Activated effector memory CD4-positive, alpha-beta T cell treated with Interleukin-2 at 50 U/mL for 16 hours (primary cell): ENCODE measurements around the gene NBEAL2.

Experiments used
- DNase-seq: peaks from one replicate; pipeline ENCODE4 v3.0.0-alpha.2; 2020

NBEAL2 gene

DNA sequence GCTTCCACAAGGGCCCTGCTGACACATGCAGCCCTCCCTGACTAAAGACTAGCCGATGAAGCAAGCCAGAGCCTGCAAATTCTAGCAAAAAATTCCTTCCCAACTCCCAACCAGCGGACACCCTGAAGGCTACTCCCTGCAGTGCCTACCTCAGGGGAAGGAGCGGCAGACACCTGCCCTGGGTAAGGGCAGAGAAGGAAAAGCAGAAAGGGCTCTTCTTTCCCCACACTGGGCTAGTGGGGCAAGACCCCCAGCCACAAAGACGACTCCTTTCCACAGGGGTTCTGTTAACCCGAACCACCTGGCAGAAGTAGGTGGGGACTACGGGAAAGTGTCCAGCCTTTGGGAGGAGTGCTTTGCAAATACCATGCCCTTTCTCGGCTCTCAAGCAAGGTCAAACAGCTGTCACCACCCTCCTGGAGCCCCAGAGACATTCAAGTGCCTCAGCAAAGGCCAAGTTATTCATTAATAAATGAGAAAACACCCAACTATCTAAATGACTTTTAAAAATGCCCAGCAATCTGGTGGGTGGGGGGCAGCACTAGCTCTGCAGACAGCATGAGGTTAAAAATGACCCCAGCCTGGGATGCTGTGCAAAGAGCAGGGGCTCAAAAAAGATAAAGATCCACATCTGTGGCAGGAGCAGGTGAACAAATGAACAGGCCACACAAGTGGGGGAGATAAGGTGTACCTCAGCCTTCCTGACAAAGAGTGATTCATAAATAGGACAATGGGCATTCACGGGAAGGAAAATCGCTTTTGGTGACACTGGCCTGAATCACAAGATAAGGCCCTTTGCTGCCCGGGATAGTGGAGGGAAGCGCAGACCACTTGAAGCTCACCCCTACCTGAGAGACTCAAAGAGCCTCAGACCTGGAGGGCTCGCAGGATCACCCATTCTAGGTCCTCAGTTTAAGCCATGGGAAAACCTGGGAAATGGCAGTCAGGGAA, 36.0 kb upstream of the NBEAL2 start:
- no peak for DNase-seq

DNA sequence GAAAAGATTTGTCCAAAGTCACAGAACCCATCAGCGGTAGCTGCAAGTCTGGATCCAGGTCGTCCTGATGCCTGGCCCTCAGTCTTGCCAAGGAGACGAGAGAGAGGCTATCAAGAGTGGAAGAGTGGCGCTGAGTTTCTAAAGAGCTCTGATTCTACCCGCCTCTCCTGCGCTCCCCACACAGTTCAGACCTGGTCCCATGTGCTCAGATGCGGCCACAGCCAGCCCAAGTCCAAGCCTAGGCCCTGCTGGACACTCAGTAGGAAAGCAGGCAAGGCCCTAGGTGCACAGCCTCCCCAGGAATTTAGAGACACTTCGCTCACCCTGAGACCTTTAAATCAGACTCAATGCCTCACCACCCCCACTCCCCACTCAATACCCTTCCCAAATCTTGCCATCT, 35.3 kb upstream of the NBEAL2 start:
- no peak for DNase-seq

DNA sequence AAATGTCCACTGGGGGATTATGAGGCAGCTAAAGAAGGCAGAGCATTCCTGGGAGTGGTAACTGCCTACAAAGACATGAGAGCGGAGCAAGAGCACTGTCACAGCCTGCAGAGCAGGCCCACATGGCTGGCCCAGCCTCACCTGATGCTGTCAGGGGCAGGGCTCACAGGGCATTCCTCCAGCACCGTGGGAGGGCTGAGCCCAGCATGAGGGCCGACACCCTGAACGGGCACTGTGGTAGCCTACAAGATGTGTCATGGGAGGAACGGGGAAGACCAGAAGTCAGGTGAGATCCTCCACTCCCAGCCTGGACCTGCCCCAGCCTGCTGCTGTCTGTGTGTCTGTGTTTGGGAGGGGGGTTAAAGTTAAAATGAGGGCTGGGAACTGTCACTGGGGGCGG, 33.0 kb upstream of the NBEAL2 start:
- DNase-seq, result no peak

DNA sequence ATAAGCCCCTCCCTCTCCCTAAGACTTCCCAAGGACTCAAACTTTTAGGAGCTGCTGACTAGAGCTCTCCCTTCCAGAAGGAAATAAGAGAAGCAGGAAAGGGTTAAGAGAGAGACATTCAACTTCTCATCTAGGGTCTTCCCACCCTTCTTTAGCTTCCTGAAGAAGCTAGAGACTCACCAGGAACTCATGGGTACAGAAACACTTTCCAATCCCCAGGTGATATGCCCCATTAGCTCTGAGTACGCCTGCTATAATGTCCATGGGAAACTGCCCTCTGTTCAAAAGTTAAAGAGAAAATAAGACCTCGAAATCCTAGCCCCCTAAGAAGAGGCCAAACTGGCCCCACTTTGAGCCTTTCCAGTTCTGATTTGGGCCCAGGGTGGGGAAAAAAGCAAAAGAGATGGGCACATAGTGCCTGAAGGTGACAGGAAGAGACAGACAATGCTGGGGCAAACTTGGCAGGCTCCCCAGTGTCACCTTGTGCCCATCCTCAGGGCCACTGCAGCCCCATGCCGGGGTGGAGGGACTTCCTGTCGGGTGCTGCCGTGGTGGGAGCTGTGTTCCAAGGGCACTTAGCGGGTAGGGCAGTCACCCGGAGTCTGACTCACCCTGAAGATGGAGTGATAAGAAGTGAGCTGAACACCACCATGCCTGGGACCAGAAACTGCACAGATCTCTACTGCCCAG, 32.5 kb upstream of the NBEAL2 start:
- DNase-seq, result peak; percentile 80

DNA sequence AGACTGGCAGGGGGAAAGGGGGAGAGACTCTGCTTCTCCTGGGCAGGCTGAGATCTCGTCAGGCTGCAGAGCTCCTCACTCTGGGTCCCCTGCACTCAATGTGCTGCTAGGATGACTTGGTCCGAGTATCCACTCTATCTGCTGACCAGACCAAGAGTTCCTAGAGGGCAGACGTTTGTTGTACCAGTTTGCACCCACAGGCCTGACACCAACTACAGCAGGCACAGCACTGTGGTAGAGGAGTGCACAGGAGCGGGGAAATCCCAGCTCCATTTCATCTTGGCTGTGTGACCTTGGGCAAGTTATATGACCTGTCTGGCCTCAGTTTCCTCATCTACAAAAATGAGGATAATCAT, 31.9 kb upstream of the NBEAL2 start:
- DNase-seq, result no peak

DNA sequence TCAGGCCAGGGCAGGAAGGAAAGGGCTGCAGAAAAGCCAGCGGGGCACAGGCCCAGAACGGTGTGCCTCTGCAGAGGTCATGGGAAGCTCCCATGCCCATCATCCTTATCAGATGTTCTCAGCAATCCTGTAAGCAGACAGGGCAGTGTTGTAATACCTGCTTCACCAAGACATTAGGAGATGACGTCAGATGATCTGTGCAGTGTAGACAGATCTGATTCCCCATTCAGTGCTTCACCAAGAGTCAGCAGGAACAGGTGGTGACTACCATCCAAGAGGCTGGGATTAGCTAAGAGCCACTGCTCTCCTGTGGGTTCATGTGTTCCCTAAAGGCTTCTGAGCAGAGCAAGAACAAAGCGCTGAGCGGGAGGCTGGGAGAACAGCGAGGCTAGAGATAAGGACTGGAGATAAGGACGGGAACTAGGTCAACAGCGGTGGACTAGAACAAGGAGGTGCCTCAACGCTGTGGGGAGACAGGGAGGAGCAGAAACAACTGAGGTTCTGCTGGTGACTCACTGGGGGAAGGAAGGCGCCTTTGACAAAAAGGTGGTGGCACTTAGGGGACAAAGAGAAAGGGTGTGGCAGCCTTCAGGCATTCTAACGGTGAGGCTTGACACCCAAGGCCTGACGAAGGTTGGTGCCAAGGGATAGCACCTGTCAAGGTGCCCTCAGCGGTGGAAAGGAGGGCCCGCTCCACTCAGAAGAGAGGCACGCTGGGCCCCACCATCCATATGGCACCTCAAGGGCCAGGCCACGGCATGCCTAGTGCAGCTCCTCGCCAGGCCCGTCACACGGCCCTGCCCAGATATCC, 31.3 kb upstream of the NBEAL2 start:
- peak; percentile 75 for DNase-seq

DNA sequence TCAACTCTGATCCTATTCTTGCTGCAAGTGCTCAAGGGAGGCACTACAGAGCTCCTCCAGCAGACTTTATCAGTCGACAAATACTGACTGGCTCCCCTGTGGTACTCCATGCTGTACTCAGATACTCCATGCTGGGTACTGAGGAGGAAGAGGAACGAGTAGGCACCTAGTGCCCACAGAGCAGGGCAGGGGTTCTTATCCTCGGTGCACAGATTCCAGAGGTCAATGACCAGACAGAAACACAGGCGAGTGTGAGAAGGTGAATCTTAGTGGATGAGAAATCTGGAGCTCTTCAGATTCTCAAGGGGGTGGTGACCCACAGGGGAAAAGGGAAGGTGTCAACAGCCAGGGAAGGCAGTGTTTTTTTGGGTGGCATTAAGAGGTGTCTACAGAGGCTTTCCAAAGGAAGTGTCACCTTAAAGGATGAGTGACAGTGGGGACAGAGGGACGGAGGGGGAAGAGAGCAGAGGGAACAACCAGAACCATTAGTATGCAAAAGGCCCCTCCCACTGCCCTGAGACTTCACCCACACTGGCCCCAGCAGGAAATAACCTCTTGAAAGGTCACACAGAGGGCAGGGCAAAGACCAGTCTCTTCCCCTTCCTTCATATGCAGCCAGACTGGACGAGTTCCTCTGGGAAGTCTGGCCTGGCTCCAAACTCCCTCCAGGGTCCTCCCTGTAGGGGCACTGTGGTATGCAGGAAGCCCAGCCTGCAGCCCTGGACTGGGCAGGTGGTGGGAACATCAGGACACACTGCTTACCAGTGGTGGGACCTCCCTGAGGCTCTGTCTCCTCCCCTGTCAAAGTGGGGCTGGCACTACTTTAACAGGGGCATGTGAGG, 30.4 kb upstream of the NBEAL2 start:
- no peak for DNase-seq

DNA sequence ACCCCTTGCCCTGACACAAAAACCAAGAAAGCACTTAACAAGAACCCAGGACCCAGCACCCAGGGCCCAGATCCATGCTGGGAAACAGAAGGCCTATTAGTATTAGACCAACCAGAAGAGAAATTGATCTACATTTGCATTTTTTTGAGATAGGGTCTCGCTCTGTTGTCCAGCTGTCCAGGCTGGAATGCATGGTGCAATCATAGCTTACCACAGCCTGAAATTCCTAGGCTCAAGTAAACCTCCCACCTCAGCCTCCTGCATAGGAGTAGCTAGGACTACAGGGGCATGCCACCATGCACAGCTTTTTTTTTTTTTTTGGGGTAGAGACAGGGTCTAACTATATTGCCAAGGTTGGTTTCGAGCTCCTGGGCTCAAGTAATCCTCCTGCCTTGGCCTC, 29.3 kb upstream of the NBEAL2 start:
- DNase-seq, result no peak

DNA sequence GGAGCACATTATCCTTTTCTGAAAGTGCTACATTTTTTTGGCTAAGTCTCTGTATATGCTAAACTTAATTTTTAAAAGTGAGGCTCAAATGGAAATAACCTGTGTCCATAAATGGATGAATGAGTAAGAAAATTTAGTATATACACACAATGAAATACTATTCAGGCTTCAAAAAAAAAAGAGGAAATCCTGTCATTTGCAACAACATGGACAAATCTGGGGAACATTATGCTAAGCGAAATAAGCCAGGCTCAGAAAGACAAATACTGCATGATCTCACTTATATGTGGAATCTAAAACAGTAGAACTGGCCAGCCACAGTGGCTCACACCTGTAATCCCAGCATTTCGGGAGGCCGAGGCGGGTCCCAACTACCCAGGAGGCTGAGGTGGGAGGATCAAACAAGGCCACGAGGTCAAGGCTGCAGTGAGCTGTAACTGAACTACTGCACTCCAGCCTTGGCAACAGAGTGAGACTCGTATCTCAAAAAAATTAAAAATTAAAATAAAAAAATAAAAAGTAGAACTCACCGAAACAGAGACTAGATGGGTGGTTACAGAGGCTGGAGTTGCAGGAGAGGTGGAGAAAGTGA, 28.7 kb upstream of the NBEAL2 start:
- DNase-seq, result no peak

DNA sequence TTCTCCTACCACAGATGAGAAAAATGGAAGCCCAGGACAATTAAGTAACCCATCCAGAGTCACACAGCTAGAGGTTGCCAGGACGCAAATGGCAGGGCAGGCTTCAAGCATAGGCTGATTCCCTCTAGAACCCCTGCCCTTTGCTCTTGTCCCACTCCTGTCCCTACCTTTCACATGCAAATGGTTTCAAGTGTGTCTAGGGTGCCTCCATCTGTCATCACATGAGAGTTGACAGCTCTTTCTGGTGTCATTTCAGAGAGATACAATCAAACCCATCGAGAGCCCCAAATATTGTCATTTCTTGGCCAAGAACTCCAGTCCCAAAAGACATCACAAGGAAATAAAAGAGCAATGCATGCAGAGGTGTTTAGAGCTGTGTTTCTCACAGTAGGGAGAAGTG, 26.7 kb upstream of the NBEAL2 start:
- no peak for DNase-seq

DNA sequence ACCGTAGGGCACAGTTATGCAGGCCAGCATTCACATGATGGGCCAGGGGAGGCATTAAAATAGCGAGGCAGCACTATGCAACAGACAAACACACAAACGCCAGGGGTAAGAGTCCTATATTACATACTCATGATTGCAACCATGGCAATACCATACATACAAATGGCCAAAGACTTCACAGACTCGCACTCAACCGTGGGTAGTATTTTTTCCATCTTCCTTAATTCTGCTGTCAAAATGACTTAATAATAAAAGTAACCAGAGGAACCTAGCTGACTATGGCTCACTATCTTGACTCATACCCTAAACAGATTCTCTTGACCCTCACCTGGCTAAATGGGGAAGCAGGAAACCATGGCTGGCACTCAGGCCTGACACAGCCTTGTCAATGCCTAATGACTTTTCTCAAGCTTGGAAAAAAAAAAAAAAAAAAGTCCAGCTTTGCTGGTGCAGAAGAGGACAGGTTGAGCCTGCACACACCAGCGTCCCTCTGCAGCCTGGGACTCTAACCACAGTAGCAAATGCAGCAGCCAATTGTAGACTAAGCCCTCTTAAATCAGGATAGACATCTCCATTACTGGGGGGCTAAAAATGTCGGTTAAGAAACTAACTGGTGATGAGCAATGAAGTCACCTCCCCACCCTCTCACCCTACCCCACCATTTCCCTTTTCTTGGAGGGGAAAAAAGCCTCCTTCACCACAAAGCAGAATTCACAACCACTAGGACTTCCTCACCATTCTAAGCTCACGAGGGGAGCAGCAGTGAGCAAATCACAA, 26.0 kb upstream of the NBEAL2 start:
- no peak for DNase-seq

DNA sequence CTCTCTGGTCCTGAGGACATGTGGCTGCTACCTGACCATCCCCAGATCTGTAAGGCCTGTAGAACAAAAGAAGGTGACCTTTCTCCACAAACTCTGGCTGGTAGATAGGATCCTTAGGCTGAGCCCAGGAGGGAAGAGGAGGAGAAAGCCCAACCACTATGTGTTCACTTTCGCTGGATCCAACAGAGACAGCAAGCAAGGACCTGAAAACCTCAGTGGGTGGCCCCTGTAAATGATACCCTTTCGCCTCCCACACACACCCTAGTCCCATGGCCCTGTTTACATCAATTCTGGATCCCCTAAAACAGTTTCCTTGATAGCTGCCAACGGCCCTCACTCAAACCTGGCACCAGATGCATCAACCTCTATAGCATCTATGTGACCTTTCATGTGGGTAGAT, 25.3 kb upstream of the NBEAL2 start:
- DNase-seq, result no peak

DNA sequence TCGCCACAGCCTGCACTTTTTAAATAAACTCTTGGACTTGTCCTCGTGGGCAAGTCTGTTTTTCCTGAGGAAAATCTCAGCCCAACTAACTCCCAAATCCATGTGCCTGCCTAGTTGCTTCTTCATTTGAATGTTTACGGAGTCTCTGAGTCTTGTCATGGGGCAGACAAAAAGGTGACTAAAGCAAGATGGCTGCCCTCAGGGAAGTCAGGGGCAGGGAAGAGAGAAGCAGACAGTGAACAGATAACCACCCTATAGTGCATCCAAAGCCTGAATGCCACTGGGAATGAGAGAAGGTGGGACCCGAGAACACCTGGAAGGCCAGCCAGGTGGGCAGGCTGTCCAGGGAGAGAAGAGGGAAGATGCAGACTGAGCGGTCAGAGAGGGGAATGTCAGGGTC, 24.3 kb upstream of the NBEAL2 start:
- no peak for DNase-seq

DNA sequence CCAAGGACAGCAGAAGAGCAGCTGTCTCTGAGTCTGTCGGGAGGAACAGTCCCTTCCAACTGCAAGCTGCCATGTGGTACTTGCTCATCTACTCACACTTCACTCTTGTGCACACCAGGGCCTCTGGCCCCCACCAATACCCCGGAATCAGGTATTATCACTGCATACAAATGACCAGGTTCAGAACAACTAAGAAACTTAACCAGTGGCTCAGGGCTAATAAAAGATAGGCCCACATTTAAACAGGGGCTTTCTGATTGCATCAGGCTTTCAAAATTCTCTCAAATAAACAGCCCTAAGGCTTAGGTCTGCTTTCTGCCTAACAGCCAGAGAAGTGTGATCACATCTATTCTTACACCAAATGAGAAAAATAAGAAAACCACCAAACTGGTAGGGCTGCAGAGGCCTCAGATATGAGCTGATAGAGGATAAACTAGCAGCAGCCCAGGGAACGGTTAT, 23.6 kb upstream of the NBEAL2 start:
- no peak for DNase-seq

DNA sequence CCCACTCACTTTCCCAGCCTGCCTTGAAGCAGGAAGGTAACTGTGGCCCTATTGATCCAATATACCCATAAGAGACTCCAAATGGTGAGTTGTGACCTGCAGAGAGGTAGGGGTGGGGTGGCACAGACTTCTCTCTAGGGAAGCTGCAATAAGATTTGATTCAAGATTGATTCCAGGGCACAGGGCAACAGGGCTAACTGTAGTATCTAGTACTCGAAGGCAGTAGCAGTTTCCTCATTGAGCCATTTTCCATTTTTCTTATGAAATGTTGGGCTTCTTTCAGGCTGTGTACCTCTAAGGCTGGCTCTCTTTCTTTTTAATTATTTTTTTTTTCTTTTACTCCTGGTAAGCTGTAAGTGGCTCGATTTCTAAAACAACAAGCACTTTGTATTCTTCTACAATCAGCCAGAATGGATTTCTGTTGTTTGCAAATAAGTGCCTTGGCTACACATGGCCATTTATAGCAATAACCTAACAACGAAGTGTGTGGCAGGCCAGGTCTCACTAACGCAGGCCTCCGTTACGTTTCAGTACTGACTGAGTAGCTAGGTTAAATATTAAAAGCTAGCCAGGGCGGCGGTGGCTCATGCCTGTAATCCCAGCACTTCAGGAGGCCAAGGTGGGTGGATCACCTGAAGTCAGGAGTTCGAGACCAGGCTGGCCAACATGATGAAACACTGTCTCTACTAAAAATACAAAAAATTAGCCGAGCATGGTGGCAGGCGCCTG, 22.2 kb upstream of the NBEAL2 start:
- DNase-seq, result no peak

DNA sequence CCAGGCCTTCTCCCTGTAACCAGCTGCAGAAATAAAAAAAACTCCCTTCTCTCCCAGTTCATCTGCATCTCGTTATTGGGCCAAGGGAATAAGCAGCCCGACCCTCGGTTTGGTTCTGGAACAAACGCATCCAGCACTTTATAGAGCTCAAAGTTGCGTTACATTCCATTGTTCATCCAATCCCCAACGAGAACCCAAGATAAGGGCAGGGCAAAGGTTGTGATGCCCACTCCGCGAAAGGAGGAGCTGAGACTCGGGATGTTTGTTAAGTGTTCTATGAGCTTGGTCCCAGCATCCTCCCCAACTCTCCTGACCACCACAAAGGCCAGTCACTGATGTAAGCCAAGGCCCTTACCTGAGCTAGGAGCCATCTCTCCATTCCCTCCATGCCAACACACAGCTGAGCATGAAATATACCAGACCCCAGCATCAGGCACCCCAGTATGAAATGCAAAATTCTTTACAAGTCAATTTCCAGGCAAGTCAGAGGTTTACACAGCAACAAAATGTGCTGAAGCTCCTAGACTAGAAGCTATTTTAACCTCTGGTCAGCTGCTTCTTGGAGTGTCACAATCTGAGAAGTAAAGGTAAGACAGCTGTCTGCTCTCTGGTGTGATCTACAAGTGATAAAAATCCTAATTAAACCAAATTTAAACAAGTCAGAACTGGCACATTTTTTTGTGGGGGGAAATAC, 20.9 kb upstream of the NBEAL2 start:
- DNase-seq, result no peak

DNA sequence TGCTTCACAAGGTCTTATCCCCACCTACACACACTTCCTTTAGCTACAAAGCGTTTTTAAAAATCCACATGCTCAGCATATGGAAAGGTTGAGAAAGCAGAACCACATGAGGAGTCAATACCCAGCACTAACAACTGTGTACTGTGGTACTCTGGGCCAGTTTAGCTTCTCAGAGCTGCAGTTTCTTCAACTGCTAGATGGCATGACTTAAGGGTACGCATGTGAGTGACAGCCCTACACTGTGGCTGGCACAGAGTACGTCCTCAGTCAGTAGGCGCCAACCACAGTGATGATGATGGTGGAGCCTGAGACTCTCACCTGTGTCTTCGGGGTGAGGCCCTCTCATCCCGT, 20.3 kb upstream of the NBEAL2 start:
- no peak for DNase-seq

DNA sequence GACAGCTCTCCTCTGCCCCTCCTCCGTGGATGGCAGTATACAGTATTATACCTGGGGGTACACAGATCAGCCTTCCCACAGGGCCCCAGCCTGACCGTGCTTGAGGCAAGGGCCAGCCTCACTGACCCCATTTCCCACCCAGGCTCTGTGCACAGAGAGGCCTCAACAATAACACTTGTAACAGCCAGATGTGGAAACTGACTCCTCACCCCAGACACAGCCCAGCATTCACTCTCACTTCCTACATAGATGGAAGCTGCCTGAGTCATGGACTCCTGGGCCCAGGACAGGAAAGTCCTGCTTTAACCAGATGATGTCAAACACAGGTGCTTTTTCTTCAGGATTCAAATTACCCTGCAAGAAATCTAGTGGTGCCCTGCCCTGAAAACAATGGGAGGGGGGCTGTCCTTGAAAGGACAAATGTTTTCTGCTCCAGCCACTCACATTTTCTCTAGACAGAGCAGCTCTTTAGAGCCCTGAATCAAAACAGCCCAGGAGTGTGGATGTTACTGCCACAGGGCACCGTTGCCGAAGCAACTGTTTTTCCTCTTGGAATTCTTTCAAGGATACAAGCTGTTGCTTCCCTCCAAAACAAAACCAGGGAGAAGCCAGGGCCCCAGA, 19.3 kb upstream of the NBEAL2 start:
- DNase-seq, result no peak

DNA sequence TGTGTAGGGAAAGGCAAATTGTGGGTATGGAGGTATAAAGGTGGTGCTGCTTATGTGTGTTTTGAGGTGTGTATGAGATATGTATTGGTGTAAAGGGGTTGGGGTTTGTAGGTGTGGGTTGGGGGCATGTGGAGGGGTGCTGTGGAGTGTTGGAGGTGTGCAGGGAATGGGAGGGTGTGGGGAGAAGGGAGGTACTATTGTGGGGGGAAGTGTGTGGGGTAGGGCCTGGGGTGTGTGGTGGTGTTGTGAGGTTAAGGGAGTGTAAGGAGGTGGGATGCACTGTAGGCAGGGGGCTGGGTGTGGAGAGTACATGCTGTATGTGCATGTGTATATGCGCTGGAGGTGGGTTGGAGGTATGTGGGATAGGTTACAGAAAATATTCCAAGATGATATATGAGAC, 18.6 kb upstream of the NBEAL2 start:
- no peak for DNase-seq

DNA sequence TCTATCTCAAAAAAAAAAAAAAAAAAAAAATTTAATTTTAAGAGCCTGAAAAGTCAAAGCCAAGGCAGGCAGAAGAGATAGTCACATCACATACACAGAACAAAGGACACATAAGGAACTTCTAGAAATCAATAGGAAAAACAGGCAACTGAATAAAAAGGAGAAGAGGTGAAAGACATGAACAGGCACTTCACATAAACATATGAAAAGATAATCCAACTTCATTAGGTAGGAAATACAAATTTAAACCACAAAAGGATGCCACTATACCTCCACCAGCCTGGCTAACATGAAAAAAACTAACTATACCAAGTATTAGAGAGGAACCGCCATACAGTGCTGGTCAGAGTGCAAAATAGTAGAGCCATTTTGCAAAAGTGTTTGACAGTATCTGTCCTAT, 17.0 kb upstream of the NBEAL2 start:
- DNase-seq, result no peak
